Tracheal epithelial cell (primary cell): Measurements from ENCODE around the gene HMHB1. TPM values are rescaled to one million over a fixed set of nuclear protein-coding genes. Genes with fewer than 3 reads are reported as not detected.

Experiments
- total RNA-seq: library from RNA; depleted of rRNA; stranded (reverse); fragments of >200 nt; gene quantifications from 2 replicates; pipeline ENCODE4 v1.2.1, GENCODE V29; 2014

The HMHB1 gene
- not detected in 2 replicates for total RNA-seq

DNA sequence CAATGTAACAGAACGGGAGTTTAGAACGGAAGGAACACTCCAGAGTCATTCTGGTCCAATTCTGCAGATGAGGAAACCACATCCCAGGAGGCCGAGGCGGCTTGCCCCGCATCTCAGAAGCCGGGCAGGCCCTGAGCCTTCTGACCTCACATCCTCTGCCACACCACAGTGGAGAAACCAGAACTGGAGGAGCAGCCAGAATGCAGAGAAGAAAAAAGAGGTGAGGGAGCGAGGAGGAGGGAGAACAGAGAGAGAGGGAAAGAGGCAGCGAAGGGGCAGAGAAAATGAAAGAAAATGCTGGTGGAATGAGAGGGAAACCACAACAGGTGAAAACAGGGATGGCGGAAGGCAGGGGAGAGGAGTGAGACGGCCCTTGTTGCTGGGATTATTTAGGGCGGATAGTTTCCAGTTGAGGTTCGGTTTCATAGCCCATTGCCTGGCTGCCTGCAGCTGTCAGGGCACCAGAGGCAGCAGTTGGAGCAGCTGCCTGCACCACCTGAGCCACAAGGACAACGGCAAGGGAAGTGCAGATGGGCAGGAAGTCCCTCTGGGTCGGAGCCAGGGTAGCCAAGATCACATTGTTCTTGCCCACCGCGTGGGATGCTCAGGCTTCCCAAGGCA, at the start of gene HMHB1:
TSS of gene HMHB1 (plus strand) at position 77 of the 621 bp plus-strand sequence.

